Uterus (tissue), 2 donors: ENCODE results near the gene USP11.

Experiments used
- CTCF ChIP-seq, 4 experiments: fragments of 200-600 bp in 2 of 4; fragments of 450-650 bp in 2 of 4; sonication (generic) in 2 of 4; IDR thresholded peaks; one replicate each; pipeline ENCODE4 v1.5.1; 2016 to 2019; ENCODE audit warnings: antibody characterized with exemption in 4 of 4, mild to moderate bottlenecking in 2 of 4, moderate library complexity in 1 of 4
- POLR2A ChIP-seq, 2 donors: fragments of 450-650 bp; IDR thresholded peaks; one replicate each; pipeline ENCODE4 v1.6.1; 2016; ENCODE audit warnings: antibody characterized with exemption in 2 of 2, mild to moderate bottlenecking in 1 of 2, moderate library complexity in 1 of 2

GRCh38 chrX:47272013-47272408 lies 39.2 kb downstream of the USP11 start:
- TF ChIP-seq CTCF (IDR thresholded peaks at IDR 0.05) (no peak), POLR2A (IDR thresholded peaks at IDR 0.05) (no peak)
